ENCODE data around the gene ITIH6. TPM values are rescaled to one million over a fixed set of nuclear protein-coding genes. Genes with fewer than 3 reads are reported as not detected.
"Not testable (repeated sequence)": the region's sequence is repeated elsewhere in the genome, so short reads cannot be mapped to it uniquely, and the experiment has no call there.

Gene ITIH6
- total RNA-seq, 1 experiment from 2014 or later = not detected

- no TSS peak for BruUV-seq (replicated peaks)
- intact Hi-C loops (cut with micrococcal nuclease) = no loop called here
- TF ChIP-seq, protein P1, sequence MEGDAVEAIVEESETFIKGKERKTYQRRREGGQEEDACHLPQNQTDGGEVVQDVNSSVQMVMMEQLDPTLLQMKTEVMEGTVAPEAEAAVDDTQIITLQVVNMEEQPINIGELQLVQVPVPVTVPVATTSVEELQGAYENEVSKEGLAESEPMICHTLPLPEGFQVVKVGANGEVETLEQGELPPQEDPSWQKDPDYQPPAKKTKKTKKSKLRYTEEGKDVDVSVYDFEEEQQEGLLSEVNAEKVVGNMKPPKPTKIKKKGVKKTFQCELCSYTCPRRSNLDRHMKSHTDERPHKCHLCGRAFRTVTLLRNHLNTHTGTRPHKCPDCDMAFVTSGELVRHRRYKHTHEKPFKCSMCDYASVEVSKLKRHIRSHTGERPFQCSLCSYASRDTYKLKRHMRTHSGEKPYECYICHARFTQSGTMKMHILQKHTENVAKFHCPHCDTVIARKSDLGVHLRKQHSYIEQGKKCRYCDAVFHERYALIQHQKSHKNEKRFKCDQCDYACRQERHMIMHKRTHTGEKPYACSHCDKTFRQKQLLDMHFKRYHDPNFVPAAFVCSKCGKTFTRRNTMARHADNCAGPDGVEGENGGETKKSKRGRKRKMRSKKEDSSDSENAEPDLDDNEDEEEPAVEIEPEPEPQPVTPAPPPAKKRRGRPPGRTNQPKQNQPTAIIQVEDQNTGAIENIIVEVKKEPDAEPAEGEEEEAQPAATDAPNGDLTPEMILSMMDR (conservative IDR thresholded peaks at IDR 0.05; ENCODE audit: low read depth, low read length) = no peak
- TF ChIP-seq EZH2 (IDR thresholded peaks at IDR 0.05; ENCODE audit: low read length, unreplicated experiment) = no peak
These were observed 51.1 kb downstream of the ITIH6 start for GRCh38 chrX:54746928-54747327.

GRCh38 chrX:54745676-54746075 is 52.4 kb downstream of the ITIH6 start:
- no peak for ATAC-seq
- no peaks in the 10 kb centered on the region for H3K4me1 ChIP-seq (ENCODE audit: insufficient read depth, low read length)
- no peaks in the 10 kb centered on the region for H3K36me3 ChIP-seq (ENCODE audit: low read depth, low read length)
- no peaks in the 10 kb centered on the region for H3K9me2 ChIP-seq (replicated peaks; ENCODE audit: low read length)
- H3K4me2 ChIP-seq (ENCODE audit: low read length) = no peak overlapping the region
- no peak overlapping the region for H3K9ac ChIP-seq (ENCODE audit: low read length)
- no peaks in the 10 kb centered on the region for H3K9me3 ChIP-seq (ENCODE audit: low read length)
- no peak overlapping the region for H3K27ac ChIP-seq (ENCODE audit: low read length)
- H4K20me1 ChIP-seq (ENCODE audit: low read length) = no peaks in the 10 kb centered on the region
- no peak overlapping the region for H3K4me3 ChIP-seq (ENCODE audit: low read length)
- TF ChIP-seq EZH2phosphoT487 (IDR thresholded peaks at IDR 0.05; ENCODE audit: borderline replicate concordance, low read length) (no peak), EZH2 (IDR thresholded peaks at IDR 0.05; ENCODE audit: low read length, unreplicated experiment) (no peak)
- TF ChIP-seq, protein P1 (conservative IDR thresholded peaks at IDR 0.05; ENCODE audit: low read depth, low read length) = no peak
- no TSS peak for BruUV-seq (replicated peaks)
- no peak for DNase-seq
- no peaks in the 10 kb centered on the region for H3K79me2 ChIP-seq (ENCODE audit: low read length)
- ChIA-PET CTCF (no interaction called here), POLR2A (ENCODE audit: unreplicated experiment) (no interaction called here)
- H3K27me3 ChIP-seq (ENCODE audit: low read length) = no peaks in the 10 kb centered on the region
- intact Hi-C loops (cut with micrococcal nuclease) = no loop called here
- H2AFZ ChIP-seq (ENCODE audit: low read length) = no peak overlapping the region
- no peaks in the 10 kb centered on the region for H3F3A ChIP-seq (ENCODE audit: low read length, unreplicated experiment)

More at GRCh38 chrX:54746928-54747327, 51.1 kb downstream of the ITIH6 start:
- no peaks in the 10 kb centered on the region for H3K79me2 ChIP-seq (ENCODE audit: low read length)
- no peaks in the 10 kb centered on the region for H3K4me1 ChIP-seq (ENCODE audit: insufficient read depth, low read length)
- H3K27ac ChIP-seq (ENCODE audit: low read length) = no peak overlapping the region
- POLR2A ChIA-PET (ENCODE audit: unreplicated experiment) = no interaction called here
- no peaks in the 10 kb centered on the region for H3F3A ChIP-seq (ENCODE audit: low read length, unreplicated experiment)
- H3K9me3 ChIP-seq (ENCODE audit: low read length) = no peaks in the 10 kb centered on the region
- H3K4me2 ChIP-seq (ENCODE audit: low read length) = no peak overlapping the region
- H2AFZ ChIP-seq (ENCODE audit: low read length) = no peak overlapping the region
- no peak for ATAC-seq
- no peaks in the 10 kb centered on the region for H3K27me3 ChIP-seq (ENCODE audit: low read length)
- no peaks in the 10 kb centered on the region for H3K9me2 ChIP-seq (replicated peaks; ENCODE audit: low read length)
- CTCF ChIA-PET = no interaction called here
- H4K20me1 ChIP-seq (ENCODE audit: low read length) = no peaks in the 10 kb centered on the region
- no peak for DNase-seq
- H3K4me3 ChIP-seq (ENCODE audit: low read length) = no peak overlapping the region
- no peak overlapping the region for H3K9ac ChIP-seq (ENCODE audit: low read length)
- no peaks in the 10 kb centered on the region for H3K36me3 ChIP-seq (ENCODE audit: low read depth, low read length)

- H3K79me2 ChIP-seq (ENCODE audit: low read length); DNase-seq; H3F3A ChIP-seq (ENCODE audit: low read length, unreplicated experiment); H2AFZ ChIP-seq (ENCODE audit: low read length); H3K4me3 ChIP-seq (ENCODE audit: low read length); intact Hi-C loops (cut with micrococcal nuclease); ATAC-seq; POLR2A ChIA-PET (ENCODE audit: unreplicated experiment); H3K4me1 ChIP-seq (ENCODE audit: insufficient read depth, low read length); H3K9ac ChIP-seq (ENCODE audit: low read length); CTCF ChIA-PET; H3K4me2 ChIP-seq (ENCODE audit: low read length); BruUV-seq (replicated peaks); H3K9me2 ChIP-seq (replicated peaks; ENCODE audit: low read length); H3K27ac ChIP-seq (ENCODE audit: low read length); H3K27me3 ChIP-seq (ENCODE audit: low read length); H3K36me3 ChIP-seq (ENCODE audit: low read depth, low read length); H4K20me1 ChIP-seq (ENCODE audit: low read length); H3K9me3 ChIP-seq (ENCODE audit: low read length): not testable (repeated sequence)
These were observed 59.5 kb downstream of the ITIH6 start for GRCh38 chrX:54738567-54738966.

DNA sequence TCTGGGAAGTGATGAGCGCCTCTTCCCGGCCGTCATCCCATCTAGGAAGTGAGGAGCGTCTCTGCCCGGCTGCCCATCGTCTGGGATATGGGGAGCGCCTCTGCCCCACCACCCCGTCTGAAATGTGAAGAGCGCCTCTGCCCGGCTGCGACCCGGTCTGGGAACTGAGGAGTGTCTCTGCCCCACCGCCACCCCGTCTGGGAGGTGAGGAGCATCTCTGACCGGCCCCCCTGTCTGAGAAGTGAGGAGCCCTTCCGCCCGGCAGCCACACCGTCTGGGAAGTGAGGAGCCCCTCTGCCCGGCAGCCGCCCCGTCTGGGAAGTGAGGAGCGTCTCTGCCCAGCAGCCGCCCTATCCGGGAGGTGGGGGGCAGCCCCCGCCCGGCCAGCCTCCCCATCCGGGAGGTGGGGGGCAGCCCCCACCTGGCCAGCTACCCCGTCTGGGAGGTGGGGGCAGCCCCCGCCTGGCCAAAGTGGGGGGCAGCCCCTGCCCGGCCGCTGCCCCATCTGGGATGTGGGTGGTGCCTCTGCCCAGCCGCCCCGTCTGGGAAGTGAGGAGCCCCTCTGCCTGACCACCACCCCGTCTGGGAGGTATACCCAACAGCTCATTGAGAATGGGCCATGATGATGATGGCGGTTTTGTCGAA is 61.6 kb downstream of the ITIH6 start:
- H3K4me2 ChIP-seq (ENCODE audit: low read length); DNase-seq; H3K79me2 ChIP-seq (ENCODE audit: low read length); H3K36me3 ChIP-seq (ENCODE audit: low read depth, low read length); H3K27ac ChIP-seq (ENCODE audit: low read length); H3F3A ChIP-seq (ENCODE audit: low read length, unreplicated experiment); ATAC-seq; H3K9ac ChIP-seq (ENCODE audit: low read length); H3K9me3 ChIP-seq (ENCODE audit: low read length); H2AFZ ChIP-seq (ENCODE audit: low read length); H4K20me1 ChIP-seq (ENCODE audit: low read length); intact Hi-C loops (cut with micrococcal nuclease); H3K27me3 ChIP-seq (ENCODE audit: low read length); POLR2A ChIA-PET (ENCODE audit: unreplicated experiment); H3K9me2 ChIP-seq (replicated peaks; ENCODE audit: low read length); H3K4me3 ChIP-seq (ENCODE audit: low read length); BruUV-seq (replicated peaks); CTCF ChIA-PET; H3K4me1 ChIP-seq (ENCODE audit: insufficient read depth, low read length): not testable (repeated sequence)
